HTERT RPE-1 (cell line): ENCODE measurements around the gene GDF2.

Experiments used
- in situ Hi-C: fragments of 300-500 bp; cut with MboI; formaldehyde crosslinking; loops from 4 replicates; pipeline ENCODE4 v1.14.3; 2020; ENCODE audit warnings: low sequenced_read_pairs

Gene GDF2

GRCh38 chr10:47331954-47332353 is 9.7 kb downstream of the GDF2 start:
- in situ Hi-C loops, result no loop called here

- in situ Hi-C loops, result no loop called here
Measured at GRCh38 chr10:47332371-47332770, 10.1 kb downstream of the GDF2 start.

DNA sequence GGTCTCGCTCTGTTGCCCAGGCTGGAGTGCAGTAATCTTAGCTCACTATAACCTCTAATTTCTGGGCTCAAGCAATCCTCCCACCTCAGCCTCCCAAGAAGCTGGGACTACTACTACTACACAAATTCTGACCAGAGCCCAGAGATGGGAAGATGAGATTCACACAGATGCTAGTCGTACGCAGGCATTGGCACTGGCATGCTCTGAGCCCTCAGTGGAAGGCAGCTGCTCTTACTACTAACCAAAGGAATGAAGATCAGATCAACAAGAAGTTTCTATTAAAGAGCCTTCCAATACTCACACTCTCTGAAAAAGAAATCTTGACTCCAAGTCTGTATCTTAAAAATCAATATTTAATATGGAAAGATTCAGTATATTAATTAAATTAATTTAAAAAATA is 10.7 kb downstream of the GDF2 start:
- in situ Hi-C loops, result no loop called here

GRCh38 chr10:47333532-47333931 is 11.3 kb downstream of the GDF2 start:
- in situ Hi-C loops, result no loop called here

GRCh38 chr10:47334466-47335295 is 12.4 kb downstream of the GDF2 start:
- in situ Hi-C loops, result no loop called here

GRCh38 chr10:47335906-47336305 is 13.7 kb downstream of the GDF2 start:
- in situ Hi-C loops, result no loop called here

- in situ Hi-C loops, result no loop called here
Measured at GRCh38 chr10:47336387-47337134, 14.3 kb downstream of the GDF2 start.

GRCh38 chr10:47337310-47337709 is 15.1 kb downstream of the GDF2 start:
- in situ Hi-C loops, result no loop called here

- in situ Hi-C loops, result no loop called here
Measured at GRCh38 chr10:47339186-47339735, 17.0 kb downstream of the GDF2 start.

GRCh38 chr10:47339759-47340607 is 17.7 kb downstream of the GDF2 start:
- in situ Hi-C loops, result no loop called here

GRCh38 chr10:47340608-47341170 is 18.4 kb downstream of the GDF2 start:
- in situ Hi-C loops, result no loop called here

DNA sequence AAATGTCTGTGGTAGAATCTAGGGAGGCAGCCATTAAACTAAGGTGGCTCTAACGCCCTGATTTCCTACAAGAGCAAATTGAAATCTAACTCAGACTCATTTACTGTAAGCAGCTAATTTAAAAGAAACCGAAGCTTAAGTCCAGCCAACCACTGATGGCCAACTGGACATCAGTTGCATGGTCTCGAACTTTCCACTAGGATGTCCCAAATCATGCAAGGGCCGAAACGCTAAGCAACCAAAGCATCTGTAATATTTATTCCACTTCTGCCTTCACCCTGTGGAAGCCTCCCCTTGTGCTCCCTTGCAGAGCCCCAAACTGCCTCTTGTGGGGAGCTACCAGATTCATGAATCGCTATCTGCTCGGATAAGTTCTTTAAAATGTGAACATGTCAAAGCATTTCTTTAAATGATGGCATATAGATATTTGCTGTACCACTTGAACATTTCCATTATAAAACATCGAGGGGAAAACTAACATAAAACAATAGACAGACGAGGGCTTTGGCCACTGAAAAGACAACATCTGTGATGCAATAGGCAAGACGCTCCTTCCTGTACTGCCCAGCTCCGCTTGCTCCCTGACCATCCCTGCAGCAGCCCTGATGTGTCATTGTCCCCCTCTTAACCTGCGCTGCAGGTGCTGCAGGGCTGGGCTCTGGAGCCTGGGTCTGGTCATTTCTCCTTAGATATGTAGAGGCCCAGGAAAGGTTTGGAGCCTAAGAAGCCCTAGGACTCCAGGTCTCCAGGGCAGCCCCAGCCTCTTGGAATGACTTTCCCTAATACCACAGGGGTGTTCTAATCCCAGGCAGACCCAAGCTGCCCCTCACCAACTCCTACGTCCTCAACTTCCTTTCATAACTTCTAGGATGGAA is 23.0 kb downstream of the GDF2 start:
- in situ Hi-C loops, result no loop called here

- in situ Hi-C loops, result no loop called here
Measured at GRCh38 chr10:47346581-47347302, 24.5 kb downstream of the GDF2 start.

- in situ Hi-C loops, result no loop called here
Measured at GRCh38 chr10:47347303-47347675, 25.0 kb downstream of the GDF2 start.

DNA sequence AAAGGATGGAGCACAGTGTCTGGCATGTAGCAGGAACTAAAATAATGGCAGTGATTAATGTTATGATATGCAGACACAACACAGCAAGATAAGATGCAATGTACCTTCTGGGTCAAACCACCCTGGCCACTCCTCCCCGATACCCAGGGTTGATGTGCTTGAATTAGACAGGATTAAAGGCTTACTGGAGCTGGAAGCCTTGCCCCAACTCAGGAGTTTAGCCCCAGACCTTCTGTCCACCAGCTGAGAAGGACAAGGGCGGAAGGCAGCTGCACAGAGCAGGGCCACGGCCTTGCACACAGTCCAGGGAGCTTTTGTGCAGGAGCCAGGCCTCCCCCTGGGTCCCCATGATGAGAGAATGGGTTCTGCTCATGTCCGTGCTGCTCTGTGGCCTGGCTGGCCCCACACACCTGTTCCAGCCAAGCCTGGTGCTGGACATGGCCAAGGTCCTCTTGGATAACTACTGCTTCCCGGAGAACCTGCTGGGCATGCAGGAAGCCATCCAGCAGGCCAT is 25.9 kb downstream of the GDF2 start, which contains the start of gene RBP3:
TSS of gene RBP3 (plus strand) at position 226 of the 514 bp plus-strand sequence. CDS start at position 348, 122 bp downstream.
- in situ Hi-C loops, result no loop called here

- in situ Hi-C loops, result no loop called here
Measured at GRCh38 chr10:47348661-47349470, 26.6 kb downstream of the GDF2 start.

GRCh38 chr10:47349516-47349915 is 27.3 kb downstream of the GDF2 start:
- in situ Hi-C loops, result no loop called here

DNA sequence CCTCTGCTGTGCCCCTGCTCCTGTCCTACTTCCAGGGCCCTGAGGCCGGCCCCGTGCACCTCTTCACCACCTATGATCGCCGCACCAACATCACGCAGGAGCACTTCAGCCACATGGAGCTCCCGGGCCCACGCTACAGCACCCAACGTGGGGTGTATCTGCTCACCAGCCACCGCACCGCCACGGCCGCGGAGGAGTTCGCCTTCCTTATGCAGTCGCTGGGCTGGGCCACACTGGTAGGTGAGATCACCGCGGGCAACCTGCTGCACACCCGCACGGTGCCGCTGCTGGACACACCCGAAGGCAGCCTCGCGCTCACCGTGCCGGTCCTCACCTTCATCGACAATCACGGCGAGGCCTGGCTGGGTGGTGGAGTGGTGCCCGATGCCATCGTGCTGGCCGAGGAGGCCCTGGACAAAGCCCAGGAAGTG is 27.7 kb downstream of the GDF2 start:
- in situ Hi-C loops, result no loop called here
